GM18499 (cell line): Measurements from ENCODE around the gene MGAT4C.

Experiments
- ATAC-seq: cut with Tn5 transposase; IDR thresholded peaks from one replicate; pipeline ENCODE4 v1.9.1; 2021; ENCODE audit warnings: moderate number of reproducible peaks; ENCODE audit not compliant: insufficient read depth, unreplicated experiment

Gene MGAT4C

GRCh38 chr12:86230516-86231146 is 25.6 kb downstream of the MGAT4C start:
- no peak for ATAC-seq

DNA sequence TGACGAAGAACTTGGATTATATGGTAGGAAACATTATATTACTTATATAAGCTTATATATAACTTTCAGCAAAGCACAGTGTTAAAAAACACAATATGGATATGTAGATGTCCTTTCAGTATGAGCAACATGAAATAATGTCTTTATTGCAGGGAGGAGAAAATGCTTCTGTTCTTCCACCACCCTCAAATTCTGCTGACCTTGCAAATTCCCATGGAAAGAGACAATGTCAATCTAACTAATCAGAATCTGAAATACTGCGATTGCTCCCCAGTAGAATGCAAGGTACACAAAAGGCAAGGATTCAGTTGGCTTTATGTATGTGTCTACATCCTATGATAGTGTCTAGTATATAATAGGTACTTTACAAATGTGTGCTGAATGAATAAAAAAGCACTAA is 26.4 kb downstream of the MGAT4C start:
- no peak for ATAC-seq

- no peak for ATAC-seq
Observed at GRCh38 chr12:86228656-86229055, 27.5 kb downstream of the MGAT4C start.

DNA sequence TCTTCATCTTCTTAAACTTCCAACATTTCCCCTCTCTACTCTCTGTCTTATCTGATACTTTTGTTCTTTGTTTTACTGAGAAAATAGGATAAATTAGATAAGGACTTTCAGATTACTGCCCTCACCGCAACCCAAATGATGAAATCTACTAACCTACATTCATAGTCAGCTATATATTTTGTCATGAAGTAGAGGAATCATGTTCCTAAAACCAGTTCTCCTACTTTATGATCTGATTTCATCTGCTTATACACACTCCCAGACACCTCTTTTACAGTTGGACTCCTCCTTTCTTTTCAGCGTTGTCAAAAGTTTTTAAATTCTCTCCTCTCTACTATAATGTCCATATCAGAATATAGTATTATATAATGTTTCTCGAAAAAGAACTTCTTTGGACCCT is 29.7 kb downstream of the MGAT4C start:
- ATAC-seq: no peak

DNA sequence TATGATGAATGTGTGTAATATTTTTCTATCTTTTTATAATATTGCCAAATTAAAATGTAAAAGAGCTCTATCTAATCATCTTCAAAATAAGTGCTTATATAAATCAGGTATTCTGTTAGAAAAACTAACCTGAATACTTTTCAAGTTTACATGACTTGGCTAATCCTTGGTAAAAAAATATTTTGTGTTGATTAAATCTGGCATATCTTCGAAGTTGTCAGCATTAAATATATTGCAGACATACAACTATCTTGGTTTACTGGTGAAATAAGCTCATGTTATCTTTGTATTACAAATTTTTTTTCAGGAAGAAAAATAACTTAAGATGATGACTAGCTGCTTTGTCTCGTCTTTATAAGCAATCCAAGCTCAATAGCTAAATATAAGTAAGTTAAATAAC is 39.6 kb downstream of the MGAT4C start:
- no peak for ATAC-seq

DNA sequence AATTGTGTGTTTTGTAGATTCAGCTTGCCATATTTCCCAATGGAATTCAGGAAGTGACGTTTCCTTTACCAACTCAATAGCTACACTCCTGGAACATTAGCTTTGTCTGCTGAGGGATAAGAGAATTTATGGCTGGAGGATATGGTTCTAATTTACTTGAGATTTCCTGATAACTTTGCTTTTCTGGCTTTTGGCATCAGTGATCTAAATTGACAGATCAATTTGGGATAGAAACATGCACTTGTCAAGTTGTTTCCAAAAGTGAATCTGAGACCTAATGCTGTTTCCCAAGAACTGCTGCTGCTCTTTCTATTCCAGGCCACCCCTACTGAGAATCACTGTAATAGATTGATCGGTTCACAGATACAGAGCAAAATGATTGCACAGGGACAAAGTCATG is 43.2 kb downstream of the MGAT4C start:
- ATAC-seq: no peak

- no peak for ATAC-seq
Observed at GRCh38 chr12:86198696-86199444, 57.3 kb downstream of the MGAT4C start.

DNA sequence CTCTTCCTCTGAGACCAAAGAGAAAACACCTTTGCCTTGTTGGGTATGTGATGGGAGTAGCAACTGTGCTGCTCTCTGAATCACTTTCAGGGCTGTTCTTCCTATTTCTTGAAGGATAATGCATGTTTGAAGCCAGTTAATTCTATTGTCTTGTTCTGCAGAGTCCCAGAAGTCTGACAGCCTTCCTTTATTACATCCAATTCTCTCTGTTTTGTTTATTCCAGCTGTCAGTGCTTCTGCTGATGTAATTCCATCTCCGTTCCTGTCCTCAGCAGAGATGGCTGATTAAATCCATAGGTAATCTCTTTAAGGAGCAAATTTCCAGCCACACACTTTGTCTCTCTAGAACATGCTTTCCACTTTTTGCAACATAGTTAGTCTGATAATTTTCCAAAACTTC is 59.7 kb downstream of the MGAT4C start:
- ATAC-seq: no peak

DNA sequence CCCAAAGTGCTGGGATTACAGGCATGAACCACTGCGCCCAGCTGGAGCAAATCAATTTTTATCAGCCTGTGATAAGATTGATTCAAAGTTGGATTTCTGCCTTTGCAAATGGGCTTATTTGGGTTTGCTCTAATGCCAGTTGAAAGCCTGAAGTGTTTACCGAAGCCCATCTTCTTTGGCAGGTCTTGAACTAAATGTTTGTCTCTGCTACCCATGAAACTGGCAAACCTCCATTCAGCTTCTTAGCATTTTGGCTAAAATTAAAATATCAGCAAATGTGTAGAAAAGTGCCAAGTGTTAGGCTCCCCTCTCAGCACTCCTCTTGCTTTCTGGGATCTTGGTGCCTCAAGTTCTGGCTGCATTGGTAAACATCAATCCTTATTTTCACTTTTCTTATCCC is 61.5 kb downstream of the MGAT4C start:
- no peak for ATAC-seq

- ATAC-seq: no peak
Observed at GRCh38 chr12:86193931-86194330, 62.3 kb downstream of the MGAT4C start.

DNA sequence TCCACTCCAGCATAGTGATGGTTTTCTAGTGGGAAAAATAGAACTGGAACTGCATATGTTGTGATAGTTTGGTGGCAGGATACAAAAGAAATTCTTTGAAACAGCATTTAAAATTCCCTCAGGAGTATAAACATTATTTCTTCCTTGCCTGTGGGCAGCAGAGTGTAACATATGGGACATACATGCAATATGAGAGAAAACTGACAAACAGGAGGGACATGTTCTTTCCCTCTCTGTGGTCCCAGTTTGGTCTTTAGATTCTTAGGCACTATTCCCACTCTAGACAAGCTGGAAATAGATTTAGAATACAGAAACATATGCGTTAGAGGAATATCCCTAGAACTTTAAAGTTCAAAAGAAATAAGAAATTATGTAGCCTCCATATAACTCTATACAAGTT is 68.0 kb downstream of the MGAT4C start:
- no peak for ATAC-seq

GRCh38 chr12:86186449-86186848 is 69.7 kb downstream of the MGAT4C start:
- ATAC-seq: no peak

DNA sequence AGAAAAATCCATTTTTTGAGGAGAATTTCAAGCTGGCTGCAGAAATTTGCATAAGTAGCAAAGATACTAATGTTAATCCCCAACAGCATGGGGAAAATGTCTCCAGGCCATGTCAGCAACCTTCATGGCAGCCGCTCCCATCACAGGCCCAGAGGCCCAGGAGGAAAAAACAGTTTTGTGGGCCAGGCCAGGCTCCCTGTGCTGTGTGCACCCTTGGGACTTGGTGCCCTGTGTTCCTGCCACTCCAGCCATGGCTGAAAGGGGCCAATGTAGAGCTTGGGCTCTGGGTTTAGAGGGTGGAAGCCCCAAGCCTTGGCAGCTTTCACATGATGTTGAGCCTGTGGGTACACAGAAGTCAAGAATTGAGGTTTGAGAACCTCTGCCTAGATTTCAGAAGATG is 76.3 kb downstream of the MGAT4C start:
- no peak for ATAC-seq

- ATAC-seq: no peak
Observed at GRCh38 chr12:86174188-86174587, 82.0 kb downstream of the MGAT4C start.

DNA sequence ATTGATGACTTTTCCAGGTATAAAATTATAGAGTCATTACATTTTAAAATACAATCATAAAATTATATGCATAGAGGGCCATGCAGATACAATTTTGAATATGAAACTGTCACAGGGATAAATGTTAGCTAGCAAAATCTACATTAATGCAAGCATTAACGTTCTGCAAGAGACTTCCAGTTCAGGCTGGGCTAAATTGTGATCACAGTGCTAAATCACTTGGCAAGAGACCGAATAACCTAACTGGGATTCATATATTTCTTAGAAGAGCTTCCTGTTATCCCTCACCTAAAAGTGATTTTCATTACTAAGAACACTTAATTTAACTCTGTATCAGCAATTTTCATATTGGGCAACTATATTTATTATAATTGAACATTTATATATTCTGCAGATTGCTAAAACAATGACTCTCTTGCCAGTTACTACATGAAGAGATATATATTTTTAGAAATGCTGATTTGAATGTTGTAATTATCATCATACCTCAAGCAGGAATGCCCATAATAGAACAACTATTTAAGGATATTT is 83.2 kb downstream of the MGAT4C start:
- ATAC-seq: no peak

- no peak for ATAC-seq
Observed at GRCh38 chr12:86170051-86170450, 86.1 kb downstream of the MGAT4C start.

DNA sequence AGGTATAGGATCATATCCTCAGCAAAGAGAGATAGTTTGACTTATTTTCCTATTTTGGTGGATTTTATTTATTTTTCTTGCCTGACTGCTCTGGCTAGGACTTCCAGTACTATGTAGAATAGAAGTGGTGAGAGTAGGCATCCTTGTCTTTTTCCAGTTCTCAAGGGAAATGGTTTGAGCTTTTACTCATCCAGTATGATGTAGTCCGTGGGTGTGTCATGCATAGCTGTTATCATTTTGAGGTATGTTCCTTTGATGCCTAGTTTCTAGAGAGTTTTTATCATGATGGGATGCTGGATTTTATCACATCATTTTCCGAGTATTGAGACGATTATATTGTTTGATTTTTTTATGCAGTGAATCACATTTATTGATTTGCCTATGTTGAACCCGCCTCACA is 97.2 kb downstream of the MGAT4C start:
- ATAC-seq: no peak

GRCh38 chr12:86154620-86155019 is 101.6 kb downstream of the MGAT4C start:
- ATAC-seq: no peak

- ATAC-seq: no peak
Observed at GRCh38 chr12:86148612-86149011, 107.6 kb downstream of the MGAT4C start.

DNA sequence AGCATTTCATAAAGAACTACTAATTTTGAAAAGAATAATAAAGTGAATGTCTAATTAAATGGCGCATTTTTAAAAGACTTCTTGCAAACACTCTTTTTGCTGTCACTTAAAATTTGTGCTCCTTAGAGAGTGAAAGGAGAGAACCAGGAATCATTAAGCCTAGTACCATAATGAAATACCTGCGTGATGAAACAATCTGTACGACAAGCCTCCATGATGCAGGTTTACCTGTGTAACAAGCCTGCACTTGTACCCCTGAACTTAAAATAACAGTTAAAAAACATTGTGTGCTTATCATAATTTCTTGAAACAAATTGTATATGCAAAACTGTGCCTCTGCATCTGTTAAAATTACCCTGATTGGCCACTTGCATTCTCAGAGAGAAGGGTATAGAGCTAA is 108.1 kb downstream of the MGAT4C start:
- ATAC-seq: no peak

GRCh38 chr12:86145156-86145555 is 111.0 kb downstream of the MGAT4C start:
- no peak for ATAC-seq

DNA sequence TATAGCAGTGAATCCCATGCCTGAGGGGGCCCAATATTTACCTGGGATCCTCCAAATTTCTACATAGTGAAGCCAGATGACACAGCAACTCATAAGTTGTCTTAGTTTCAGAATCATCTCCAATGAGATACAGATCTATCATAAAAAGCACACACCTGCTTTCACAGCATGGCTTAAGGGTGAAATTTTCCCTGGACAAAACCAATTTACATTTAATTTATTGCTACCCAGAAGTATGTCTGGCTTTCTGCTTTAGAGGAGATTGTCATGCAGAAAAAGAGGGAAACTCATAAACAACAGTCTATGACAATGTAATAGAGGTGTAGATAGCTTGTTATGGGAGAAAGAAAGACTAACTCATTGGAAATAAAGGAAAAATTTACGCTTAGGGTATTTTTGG is 113.0 kb downstream of the MGAT4C start:
- no peak for ATAC-seq
